Measurements from ENCODE around the gene TLN1. TPM values are rescaled to one million over a fixed set of nuclear protein-coding genes. Genes with fewer than 3 reads are reported as not detected.

TLN1 gene
- total and polyA plus RNA-seq, 5 donors: 171 to 375 (median 282) TPM

DNA sequence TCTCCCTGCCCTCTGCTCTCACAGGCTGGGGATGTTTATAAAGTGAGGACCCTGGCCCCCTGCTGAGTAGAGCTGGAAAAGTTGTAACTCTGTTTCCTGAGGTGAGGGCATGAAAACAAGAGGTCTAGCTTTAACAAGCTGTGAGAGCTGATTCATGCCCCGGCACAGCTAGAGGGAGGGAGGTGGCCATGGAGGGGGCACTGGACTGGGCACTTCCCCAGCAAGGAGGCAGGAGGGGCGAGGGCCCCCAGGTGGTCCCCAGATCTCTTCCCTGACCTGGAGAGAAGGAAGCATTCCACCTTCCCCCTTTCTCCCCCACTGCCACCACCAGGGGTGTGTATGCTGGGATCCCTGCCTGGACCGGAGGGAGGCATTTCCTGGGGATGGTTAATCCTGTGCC is 22.3 kb upstream of the TLN1 start, which contains the start of gene MSMP:
Gene MSMP (minus strand): TSS at position 13 of the 400 bp plus-strand sequence. CDS start 147 bp downstream, outside the sequence.
- 44% methylated on average over 3 of the region's 3 CpGs for WGBS
- intact Hi-C loops (cut with DNase I): no loop called here
- H3K27me3 ChIP-seq (ENCODE audit: control insufficient read depth, insufficient read depth): no peaks in the 10 kb centered on the region
- peaks cover 4% of the 10 kb centered on the region for H3K4me1 ChIP-seq (ENCODE audit: control insufficient read depth, insufficient read depth, low read length)
- no peak within 1 kb of the TSS for H3K27ac ChIP-seq (ENCODE audit: low read length)
- ATAC-seq (no peak), DNase-seq (no peak)
- no peaks in the 10 kb centered on the region for H3K9me3 ChIP-seq (ENCODE audit: control insufficient read depth, low read length)
- no peak within 1 kb of the TSS for H3K4me3 ChIP-seq (ENCODE audit: low read length)

DNA sequence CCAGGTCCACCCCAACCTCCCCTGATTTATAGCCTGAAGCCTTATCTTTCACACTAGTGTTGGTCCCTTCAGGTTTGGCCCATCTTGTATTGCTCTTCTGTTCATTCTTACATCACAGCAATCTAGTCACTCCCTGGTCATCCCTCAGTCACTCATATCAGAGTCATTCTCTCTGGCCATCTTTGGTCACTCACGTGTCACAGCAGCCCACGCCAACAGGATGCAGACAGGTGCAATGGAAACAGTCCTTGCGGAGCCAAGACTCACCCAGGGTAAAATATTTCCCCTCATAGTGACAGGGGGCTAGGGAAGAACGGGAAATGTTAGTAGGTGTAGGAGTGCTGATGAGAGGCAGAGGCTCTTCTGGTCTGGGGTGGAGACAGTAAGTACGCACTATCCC is 21.5 kb upstream of the TLN1 start:
- DNase-seq (no peak), ATAC-seq (no peak)
- H3K4me1 ChIP-seq (ENCODE audit: control insufficient read depth, insufficient read depth, low read length): peaks cover 4% of the 10 kb centered on the region
- no peaks in the 10 kb centered on the region for H3K9me3 ChIP-seq (ENCODE audit: control insufficient read depth, low read length)
- no peak overlapping the region for H3K4me3 ChIP-seq (ENCODE audit: low read length)
- WGBS: 82% methylated on average over 5 of the region's 5 CpGs
- intact Hi-C loops (cut with DNase I): no loop called here
- no peak overlapping the region for H3K27ac ChIP-seq (ENCODE audit: low read length)
- no peaks in the 10 kb centered on the region for H3K27me3 ChIP-seq (ENCODE audit: control insufficient read depth, insufficient read depth)

DNA sequence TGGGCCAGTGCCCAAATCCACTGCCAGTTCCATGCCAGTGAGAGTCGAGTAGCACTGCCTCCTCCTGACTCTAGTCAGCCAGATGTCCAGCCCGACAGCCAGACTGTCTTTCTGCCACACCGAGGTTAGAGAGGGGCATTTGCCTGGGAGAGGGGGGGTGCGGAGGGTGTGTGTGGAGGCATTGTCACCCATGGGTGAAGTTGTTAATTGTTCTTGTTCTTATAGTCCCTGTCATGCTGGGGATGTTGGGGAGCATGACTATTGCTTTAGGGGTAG is 18.2 kb upstream of the TLN1 start:
- DNase-seq: no peak
- intact Hi-C loops (cut with DNase I): no loop called here
- Histone ChIP-seq H3K4me1 (ENCODE audit: control insufficient read depth, insufficient read depth, low read length) (peaks cover 13% of the 10 kb centered on the region), H3K27ac (ENCODE audit: low read length) (peak overlapping the region; percentile 98), H3K4me3 (ENCODE audit: low read length) (no peak overlapping the region), H3K27me3 (ENCODE audit: control insufficient read depth, insufficient read depth) (no peaks in the 10 kb centered on the region), H3K9me3 (ENCODE audit: control insufficient read depth, low read length) (no peaks in the 10 kb centered on the region)
- 54% methylated on average over 4 of the region's 4 CpGs for WGBS
- ATAC-seq: no peak

DNA sequence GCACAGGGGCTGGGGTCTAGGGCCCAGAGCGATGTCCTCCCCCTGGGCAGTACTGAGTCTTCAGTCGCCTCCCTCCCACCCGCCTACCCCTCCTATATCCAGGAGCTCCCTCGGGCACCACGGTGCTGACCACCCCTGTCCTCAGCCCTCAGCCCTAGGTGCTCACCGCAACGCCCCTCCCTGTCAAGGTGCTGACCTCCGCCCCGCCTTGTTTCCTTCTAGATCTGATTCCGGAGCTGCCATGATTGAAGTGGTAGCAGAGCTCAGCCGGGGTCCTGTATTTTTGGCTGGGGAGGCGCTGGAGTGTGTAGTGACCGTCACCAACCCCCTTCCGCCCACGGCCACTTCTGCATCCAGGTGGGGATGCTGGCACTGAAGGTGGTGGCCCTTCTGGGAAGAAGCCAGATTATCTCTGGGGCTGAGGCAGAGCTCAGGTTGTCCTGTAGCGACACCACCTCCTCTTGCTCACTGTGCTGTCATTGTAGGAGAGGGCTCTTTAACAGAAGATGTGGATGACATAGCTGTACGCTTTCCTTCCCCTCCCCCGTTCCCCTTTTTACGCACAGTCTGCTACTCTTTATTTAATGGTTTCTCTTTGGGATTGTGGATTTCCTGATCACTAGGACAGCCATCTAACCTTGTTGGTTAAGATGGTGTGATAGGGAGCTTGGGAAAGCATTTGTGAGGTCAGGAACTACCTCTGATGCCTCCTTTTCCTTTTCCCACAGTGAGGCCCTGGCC is 17.7 kb upstream of the TLN1 start:
- ATAC-seq: peak; percentile 29 to 52
- Histone ChIP-seq H3K9me3 (ENCODE audit: control insufficient read depth, low read length) (no peaks in the 10 kb centered on the region), H3K4me1 (ENCODE audit: control insufficient read depth, insufficient read depth, low read length) (peaks cover 13% of the 10 kb centered on the region), H3K4me3 (ENCODE audit: low read length) (peak overlapping the region; percentile 98), H3K27me3 (ENCODE audit: control insufficient read depth, insufficient read depth) (no peaks in the 10 kb centered on the region), H3K27ac (ENCODE audit: low read length) (peak overlapping the region; percentile 98)
- 5% methylated on average over 19 of the region's 19 CpGs for WGBS
- peak in 1 of 3 donors; percentile 65 for DNase-seq
- intact Hi-C loops (cut with DNase I): loop anchor here in 1 of 4 donors (5.0 kb wide), 1 partner anchor 92 kb away; the partner anchor contains the start of genes CCDC107 and RMRP

GRCh38 chr9:35748858-35749514 is 17.0 kb upstream of the TLN1 start, which contains the start of the genes GBA2 and RGP1:
GBA2 (minus strand) TSS chr9:35749228; CDS start chr9:35748704, 524 bp downstream.
RGP1 (plus strand) TSS chr9:35749287; CDS start chr9:35749756, 469 bp downstream.
- Histone ChIP-seq H3K4me1 (ENCODE audit: control insufficient read depth, insufficient read depth, low read length) (peaks cover 13% of the 10 kb centered on the region), H3K27me3 (ENCODE audit: control insufficient read depth, insufficient read depth) (no peaks in the 10 kb centered on the region), H3K4me3 (ENCODE audit: low read length) (peak within 1 kb of the TSS; percentile 98), H3K9me3 (ENCODE audit: control insufficient read depth, low read length) (no peaks in the 10 kb centered on the region), H3K27ac (ENCODE audit: low read length) (peak within 1 kb of the TSS; percentile 98)
- intact Hi-C loops (cut with DNase I): loop anchor here in 1 of 4 donors (5.0 kb wide), 1 partner anchor 92 kb away; the partner anchor contains the start of genes CCDC107 and RMRP
- ATAC-seq (peak; percentile 89 to 92), DNase-seq (peak; percentile 87 to 94 (median 93))
- under 1% methylated on average over 69 of the region's 69 CpGs for WGBS

- ATAC-seq (peak; percentile 0 to 1), DNase-seq (no peak)
- Histone ChIP-seq H3K4me3 (ENCODE audit: low read length) (peak overlapping the region; percentile 98), H3K27me3 (ENCODE audit: control insufficient read depth, insufficient read depth) (no peaks in the 10 kb centered on the region), H3K27ac (ENCODE audit: low read length) (peak overlapping the region; percentile 98), H3K4me1 (ENCODE audit: control insufficient read depth, insufficient read depth, low read length) (peaks cover 13% of the 10 kb centered on the region), H3K9me3 (ENCODE audit: control insufficient read depth, low read length) (no peaks in the 10 kb centered on the region)
- WGBS: under 1% methylated on average over 24 of the region's 24 CpGs
- intact Hi-C loops (cut with DNase I): loop anchor here in 1 of 4 donors (5.0 kb wide), 1 partner anchor 91 kb away; the partner anchor contains the start of genes CCDC107 and RMRP
These were observed 16.4 kb upstream of the TLN1 start for GRCh38 chr9:35748242-35748857.

GRCh38 chr9:35746583-35746982 is 14.6 kb upstream of the TLN1 start:
- H3K4me1 ChIP-seq (ENCODE audit: control insufficient read depth, insufficient read depth, low read length): peaks cover 13% of the 10 kb centered on the region
- WGBS: 31% methylated on average over 3 of the region's 3 CpGs
- no peak overlapping the region for H3K27ac ChIP-seq (ENCODE audit: low read length)

GRCh38 chr9:35745569-35745968 is 13.6 kb upstream of the TLN1 start:
- intact Hi-C loops (cut with DNase I): loop anchor here in 1 of 4 donors (5.0 kb wide), 1 partner anchor 88 kb away; the partner anchor contains the start of genes CCDC107 and RMRP
- peak overlapping the region; percentile 98 for H3K4me3 ChIP-seq (ENCODE audit: low read length)
- ATAC-seq (no peak), DNase-seq (no peak)
- H3K27me3 ChIP-seq (ENCODE audit: control insufficient read depth, insufficient read depth): no peaks in the 10 kb centered on the region
- no peak overlapping the region for H3K27ac ChIP-seq (ENCODE audit: low read length)
- WGBS: 26% methylated on average over 1 of the region's 1 CpG
- H3K4me1 ChIP-seq (ENCODE audit: control insufficient read depth, insufficient read depth, low read length): peaks cover 13% of the 10 kb centered on the region
- no peaks in the 10 kb centered on the region for H3K9me3 ChIP-seq (ENCODE audit: control insufficient read depth, low read length)

More at GRCh38 chr9:35746583-35746982, 14.6 kb upstream of the TLN1 start:
- intact Hi-C loops (cut with DNase I): loop anchor here in 1 of 4 donors (5.0 kb wide), 1 partner anchor 89 kb away; the partner anchor contains the start of genes CCDC107 and RMRP
- peak overlapping the region; percentile 98 for H3K4me3 ChIP-seq (ENCODE audit: low read length)
- ATAC-seq (no peak), DNase-seq (no peak)
- H3K27me3 ChIP-seq (ENCODE audit: control insufficient read depth, insufficient read depth): no peaks in the 10 kb centered on the region
- H3K9me3 ChIP-seq (ENCODE audit: control insufficient read depth, low read length): no peaks in the 10 kb centered on the region

DNA sequence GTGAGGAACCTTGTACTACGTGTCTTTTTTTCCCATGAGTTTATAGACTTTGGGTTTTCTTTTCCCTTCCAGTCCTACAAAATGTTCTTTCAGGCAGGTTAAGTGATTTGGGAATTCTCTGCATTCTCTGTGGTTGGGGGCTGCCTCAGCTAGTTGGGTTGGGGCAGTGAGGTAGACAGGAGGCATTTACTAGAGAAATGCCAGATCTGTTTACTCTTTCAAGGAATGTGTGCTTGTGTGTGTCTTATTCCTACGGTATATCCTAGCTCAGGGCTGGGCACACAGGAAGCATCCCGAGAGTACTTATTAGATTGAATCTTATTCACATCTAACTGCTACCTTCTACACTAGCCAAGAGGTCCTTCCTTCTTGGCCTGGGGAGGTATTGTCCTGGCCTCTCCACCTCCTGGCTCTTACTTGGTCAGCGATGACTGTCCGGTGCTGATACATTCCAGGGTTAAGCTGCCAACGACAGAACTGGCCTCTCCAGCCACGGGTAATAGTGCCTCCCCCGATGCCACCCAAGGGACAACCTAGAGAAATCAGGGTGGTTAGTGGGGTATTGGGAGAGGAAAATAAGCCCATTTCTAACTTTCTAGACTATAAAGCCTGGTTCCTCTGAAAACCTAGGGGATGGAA is 12.0 kb upstream of the TLN1 start:
- H3K4me3 ChIP-seq (ENCODE audit: low read length): no peak overlapping the region
- ATAC-seq (no peak), DNase-seq (no peak)
- H3K27me3 ChIP-seq (ENCODE audit: control insufficient read depth, insufficient read depth): no peaks in the 10 kb centered on the region
- peaks cover 9% of the 10 kb centered on the region for H3K4me1 ChIP-seq (ENCODE audit: control insufficient read depth, insufficient read depth, low read length)
- no peak overlapping the region for H3K27ac ChIP-seq (ENCODE audit: low read length)
- WGBS: 69% methylated on average over 8 of the region's 8 CpGs
- H3K9me3 ChIP-seq (ENCODE audit: control insufficient read depth, low read length): no peaks in the 10 kb centered on the region
- intact Hi-C loops (cut with DNase I): no loop called here

- 62% methylated on average over 2 of the region's 2 CpGs for WGBS
- Histone ChIP-seq H3K27ac (ENCODE audit: low read length) (no peak overlapping the region), H3K9me3 (ENCODE audit: control insufficient read depth, low read length) (no peaks in the 10 kb centered on the region), H3K4me1 (ENCODE audit: control insufficient read depth, insufficient read depth, low read length) (peaks cover 9% of the 10 kb centered on the region), H3K27me3 (ENCODE audit: control insufficient read depth, insufficient read depth) (no peaks in the 10 kb centered on the region), H3K4me3 (ENCODE audit: low read length) (no peak overlapping the region)
- DNase-seq: no peak
- ATAC-seq: no peak
- intact Hi-C loops (cut with DNase I): no loop called here
These were observed 11.5 kb upstream of the TLN1 start for GRCh38 chr9:35743452-35743851.

All from right cardiac atrium (tissue), 5 donors.